Epithelial cell of esophagus (primary cell): ENCODE measurements around the gene LAPTM4A.
"Not testable (repeated sequence)": the region's sequence is repeated elsewhere in the genome, so short reads cannot be mapped to it uniquely, and the experiment has no call there.

Source experiments
- DNase-seq: peaks from one replicate; pipeline ENCODE4 v3.0.0; 2010; ENCODE audit warnings: low read depth
- H3K4me3 ChIP-seq: 2 replicates; pipeline ENCODE4 v1.5.1; 2011; ENCODE audit warnings: mild to moderate bottlenecking, low read length, control low read depth
- CTCF ChIP-seq: IDR thresholded peaks from 2 replicates; pipeline ENCODE4 v1.5.1; 2011; ENCODE audit warnings: low read depth, mild to moderate bottlenecking, low read length, control low read depth, inconsistent platforms; ENCODE audit not compliant: insufficient read depth; ENCODE audit errors: missing control alignments

LAPTM4A gene

GRCh38 chr2:20081841-20082240, 30.4 kb upstream of the LAPTM4A start:
- TF ChIP-seq CTCF = no peak
- no peak for DNase-seq
- H3K4me3 ChIP-seq = no peak overlapping the region

GRCh38 chr2:20080839-20081415, 29.5 kb upstream of the LAPTM4A start:
- H3K4me3 ChIP-seq = no peak overlapping the region
- DNase-seq = no peak
- TF ChIP-seq CTCF = no peak

GRCh38 chr2:20080428-20080827, 29.0 kb upstream of the LAPTM4A start:
- TF ChIP-seq CTCF = no peak
- H3K4me3 ChIP-seq = no peak overlapping the region

GRCh38 chr2:20079546-20080115, 28.2 kb upstream of the LAPTM4A start:
- no peak overlapping the region for H3K4me3 ChIP-seq
- TF ChIP-seq CTCF = no peak
- no peak for DNase-seq

More at GRCh38 chr2:20080428-20080827, 29.0 kb upstream of the LAPTM4A start:
- no peak for DNase-seq

GRCh38 chr2:20077411-20077940, 26.0 kb upstream of the LAPTM4A start:
- no peak for DNase-seq
- no peak for TF ChIP-seq CTCF
- no peak overlapping the region for H3K4me3 ChIP-seq

- DNase-seq = no peak
- no peak for TF ChIP-seq CTCF
- H3K4me3 ChIP-seq = no peak overlapping the region
Observed at GRCh38 chr2:20076757-20077156, 25.3 kb upstream of the LAPTM4A start.

- DNase-seq = no peak
- H3K4me3 ChIP-seq = no peak overlapping the region
- no peak for TF ChIP-seq CTCF
Observed at GRCh38 chr2:20074901-20075300, 23.5 kb upstream of the LAPTM4A start.

- DNase-seq, H3K4me3 ChIP-seq: not testable (repeated sequence)
Observed at GRCh38 chr2:20074046-20074648, 22.7 kb upstream of the LAPTM4A start.
